Measurements from ENCODE around the gene ZNF143.

Gene ZNF143

GRCh38 chr11:9516113-9516512, 55.3 kb downstream of the ZNF143 start:
- TF ChIP-seq EZH2phosphoT487 (IDR thresholded peaks at IDR 0.05; ENCODE audit: borderline replicate concordance), result no peak
- TF ChIP-seq, protein P1, sequence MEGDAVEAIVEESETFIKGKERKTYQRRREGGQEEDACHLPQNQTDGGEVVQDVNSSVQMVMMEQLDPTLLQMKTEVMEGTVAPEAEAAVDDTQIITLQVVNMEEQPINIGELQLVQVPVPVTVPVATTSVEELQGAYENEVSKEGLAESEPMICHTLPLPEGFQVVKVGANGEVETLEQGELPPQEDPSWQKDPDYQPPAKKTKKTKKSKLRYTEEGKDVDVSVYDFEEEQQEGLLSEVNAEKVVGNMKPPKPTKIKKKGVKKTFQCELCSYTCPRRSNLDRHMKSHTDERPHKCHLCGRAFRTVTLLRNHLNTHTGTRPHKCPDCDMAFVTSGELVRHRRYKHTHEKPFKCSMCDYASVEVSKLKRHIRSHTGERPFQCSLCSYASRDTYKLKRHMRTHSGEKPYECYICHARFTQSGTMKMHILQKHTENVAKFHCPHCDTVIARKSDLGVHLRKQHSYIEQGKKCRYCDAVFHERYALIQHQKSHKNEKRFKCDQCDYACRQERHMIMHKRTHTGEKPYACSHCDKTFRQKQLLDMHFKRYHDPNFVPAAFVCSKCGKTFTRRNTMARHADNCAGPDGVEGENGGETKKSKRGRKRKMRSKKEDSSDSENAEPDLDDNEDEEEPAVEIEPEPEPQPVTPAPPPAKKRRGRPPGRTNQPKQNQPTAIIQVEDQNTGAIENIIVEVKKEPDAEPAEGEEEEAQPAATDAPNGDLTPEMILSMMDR (conservative IDR thresholded peaks at IDR 0.05; ENCODE audit: low read length), result no peak
- H3F3A ChIP-seq (ENCODE audit: low read depth), result no peaks in the 10 kb centered on the region

GRCh38 chr11:9518835-9519410, 58.1 kb downstream of the ZNF143 start:
- H3K9ac ChIP-seq (ENCODE audit: low read depth, low read length, poor library complexity, severe bottlenecking), result no peak overlapping the region
- no peaks in the 10 kb centered on the region for H3K9me3 ChIP-seq (ENCODE audit: insufficient read depth, low read depth, low read length)
- H2AFZ ChIP-seq (ENCODE audit: low read length), result no peak overlapping the region
- H4K20me1 ChIP-seq (ENCODE audit: insufficient read depth, low read length, poor library complexity, severe bottlenecking), result no peaks in the 10 kb centered on the region
- H3K4me3 ChIP-seq (ENCODE audit: low read length, poor library complexity, severe bottlenecking), result no peak overlapping the region
- no peak overlapping the region for H3K4me2 ChIP-seq (ENCODE audit: low read depth, low read length, poor library complexity, severe bottlenecking)
- no peaks in the 10 kb centered on the region for H3K9me2 ChIP-seq (replicated peaks; ENCODE audit: low read depth, low read length)
- no peaks in the 10 kb centered on the region for H3K27me3 ChIP-seq (ENCODE audit: insufficient read depth, low read length, poor library complexity, severe bottlenecking)
- H3K36me3 ChIP-seq (ENCODE audit: insufficient read depth, low read length), result peaks cover 22% of the 10 kb centered on the region; the same call in 1 of the 2 replicates
- no peaks in the 10 kb centered on the region for H3K79me2 ChIP-seq (ENCODE audit: insufficient read depth, low read length)
- H3K4me1 ChIP-seq (ENCODE audit: insufficient read depth, low read length, poor library complexity, severe bottlenecking), result no peaks in the 10 kb centered on the region
- H3F3A ChIP-seq (ENCODE audit: low read depth), result no peaks in the 10 kb centered on the region
- TF ChIP-seq EZH2phosphoT487 (IDR thresholded peaks at IDR 0.05; ENCODE audit: borderline replicate concordance), result no peak
- TF ChIP-seq, protein P1 (conservative IDR thresholded peaks at IDR 0.05; ENCODE audit: low read length), result no peak

More at GRCh38 chr11:9516113-9516512, 55.3 kb downstream of the ZNF143 start:
- no peak overlapping the region for H3K4me2 ChIP-seq (ENCODE audit: low read depth, low read length, poor library complexity, severe bottlenecking)
- no peaks in the 10 kb centered on the region for H3K9me2 ChIP-seq (replicated peaks; ENCODE audit: low read depth, low read length)
- H4K20me1 ChIP-seq (ENCODE audit: insufficient read depth, low read length, poor library complexity, severe bottlenecking), result no peaks in the 10 kb centered on the region
- no peaks in the 10 kb centered on the region for H3K9me3 ChIP-seq (ENCODE audit: insufficient read depth, low read depth, low read length)
- no peak overlapping the region for H2AFZ ChIP-seq (ENCODE audit: low read length)
- H3K4me1 ChIP-seq (ENCODE audit: insufficient read depth, low read length, poor library complexity, severe bottlenecking), result no peaks in the 10 kb centered on the region
- no peaks in the 10 kb centered on the region for H3K27me3 ChIP-seq (ENCODE audit: insufficient read depth, low read length, poor library complexity, severe bottlenecking)
- peaks cover 38% of the 10 kb centered on the region; the same call in 1 of the 2 replicates for H3K36me3 ChIP-seq (ENCODE audit: insufficient read depth, low read length)
- no peak overlapping the region for H3K9ac ChIP-seq (ENCODE audit: low read depth, low read length, poor library complexity, severe bottlenecking)
- H3K79me2 ChIP-seq (ENCODE audit: insufficient read depth, low read length), result no peaks in the 10 kb centered on the region
- no peak overlapping the region for H3K4me3 ChIP-seq (ENCODE audit: low read length, poor library complexity, severe bottlenecking)

DNA sequence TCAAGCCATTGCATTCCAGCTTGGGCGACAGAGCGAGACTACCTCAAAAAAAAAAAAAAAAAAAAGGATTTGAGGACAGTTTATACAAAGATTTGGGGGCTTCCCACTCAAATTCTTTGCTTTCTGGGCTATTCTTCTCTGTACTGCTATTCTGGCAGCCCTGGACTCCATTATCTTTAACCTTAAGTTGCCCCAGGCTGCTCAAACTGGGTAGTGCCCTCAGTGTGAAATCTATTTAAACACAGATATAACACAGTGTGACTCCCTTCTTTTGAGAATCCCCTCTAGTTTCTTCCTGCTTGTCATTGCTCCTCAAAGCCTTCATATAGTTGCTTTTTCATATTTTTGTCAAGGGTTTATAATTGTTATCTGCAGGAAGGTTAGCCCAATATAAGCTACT, 63.2 kb downstream of the ZNF143 start:
- H3K4me3 ChIP-seq (ENCODE audit: low read length, poor library complexity, severe bottlenecking), result no peak overlapping the region
- H3K36me3 ChIP-seq (ENCODE audit: insufficient read depth, low read length), result peaks cover 17% of the 10 kb centered on the region; the same call in 1 of the 2 replicates
- TF ChIP-seq, protein P1 (conservative IDR thresholded peaks at IDR 0.05; ENCODE audit: low read length), result no peak
- no peak for TF ChIP-seq EZH2phosphoT487 (IDR thresholded peaks at IDR 0.05; ENCODE audit: borderline replicate concordance)
- H2AFZ ChIP-seq (ENCODE audit: low read length), result no peak overlapping the region
- no peak overlapping the region for H3K9ac ChIP-seq (ENCODE audit: low read depth, low read length, poor library complexity, severe bottlenecking)
- no peaks in the 10 kb centered on the region for H3K27me3 ChIP-seq (ENCODE audit: insufficient read depth, low read length, poor library complexity, severe bottlenecking)
- H4K20me1 ChIP-seq (ENCODE audit: insufficient read depth, low read length, poor library complexity, severe bottlenecking), result no peaks in the 10 kb centered on the region
- no peaks in the 10 kb centered on the region for H3K9me3 ChIP-seq (ENCODE audit: insufficient read depth, low read depth, low read length)
- H3K9me2 ChIP-seq (replicated peaks; ENCODE audit: low read depth, low read length), result no peaks in the 10 kb centered on the region
- H3F3A ChIP-seq (ENCODE audit: low read depth), result no peaks in the 10 kb centered on the region
- no peak overlapping the region for H3K4me2 ChIP-seq (ENCODE audit: low read depth, low read length, poor library complexity, severe bottlenecking)
- no peaks in the 10 kb centered on the region for H3K79me2 ChIP-seq (ENCODE audit: insufficient read depth, low read length)
- no peaks in the 10 kb centered on the region for H3K4me1 ChIP-seq (ENCODE audit: insufficient read depth, low read length, poor library complexity, severe bottlenecking)
